GM21367 (cell line): ENCODE measurements around the gene MAP3K21.

Experiments used
- ATAC-seq: cut with Tn5 transposase; IDR thresholded peaks from one replicate; pipeline ENCODE4 v1.9.1; 2021; ENCODE audit not compliant: unreplicated experiment

Gene MAP3K21

GRCh38 chr1:233386336-233386735, 58.8 kb downstream of the MAP3K21 start:
- no peak for ATAC-seq

GRCh38 chr1:233387585-233387984, 60.1 kb downstream of the MAP3K21 start:
- no peak for ATAC-seq

GRCh38 chr1:233389169-233389568, 61.6 kb downstream of the MAP3K21 start:
- ATAC-seq: no peak

- no peak for ATAC-seq
Observed at GRCh38 chr1:233389893-233390292, 62.4 kb downstream of the MAP3K21 start.

- ATAC-seq: no peak
Observed at GRCh38 chr1:233390842-233391737, 63.6 kb downstream of the MAP3K21 start.

- ATAC-seq: no peak
Observed at GRCh38 chr1:233393084-233393840, 65.7 kb downstream of the MAP3K21 start.

GRCh38 chr1:233393926-233394680, 66.6 kb downstream of the MAP3K21 start:
- no peak for ATAC-seq

- peak; percentile 83 for ATAC-seq
Observed at GRCh38 chr1:233394860-233395717, 67.6 kb downstream of the MAP3K21 start.

GRCh38 chr1:233395863-233396646, 68.5 kb downstream of the MAP3K21 start:
- ATAC-seq: no peak

- no peak for ATAC-seq
Observed at GRCh38 chr1:233406339-233406960, 78.9 kb downstream of the MAP3K21 start.

- ATAC-seq: no peak
Observed at GRCh38 chr1:233406994-233407631, 79.6 kb downstream of the MAP3K21 start.

GRCh38 chr1:233409540-233409939, 82.0 kb downstream of the MAP3K21 start:
- no peak for ATAC-seq

GRCh38 chr1:233410906-233411305, 83.4 kb downstream of the MAP3K21 start:
- no peak for ATAC-seq

- ATAC-seq: no peak
Observed at GRCh38 chr1:233412812-233413211, 85.3 kb downstream of the MAP3K21 start.

GRCh38 chr1:233421293-233421692, 93.8 kb downstream of the MAP3K21 start:
- no peak for ATAC-seq

GRCh38 chr1:233424779-233425178, 97.3 kb downstream of the MAP3K21 start:
- ATAC-seq: no peak

- no peak for ATAC-seq
Observed at GRCh38 chr1:233427907-233428306, 100.4 kb downstream of the MAP3K21 start.

- ATAC-seq: no peak
Observed at GRCh38 chr1:233431753-233432403, 104.4 kb downstream of the MAP3K21 start.
